ENCODE measurements around the gene CALML5.

DNA sequence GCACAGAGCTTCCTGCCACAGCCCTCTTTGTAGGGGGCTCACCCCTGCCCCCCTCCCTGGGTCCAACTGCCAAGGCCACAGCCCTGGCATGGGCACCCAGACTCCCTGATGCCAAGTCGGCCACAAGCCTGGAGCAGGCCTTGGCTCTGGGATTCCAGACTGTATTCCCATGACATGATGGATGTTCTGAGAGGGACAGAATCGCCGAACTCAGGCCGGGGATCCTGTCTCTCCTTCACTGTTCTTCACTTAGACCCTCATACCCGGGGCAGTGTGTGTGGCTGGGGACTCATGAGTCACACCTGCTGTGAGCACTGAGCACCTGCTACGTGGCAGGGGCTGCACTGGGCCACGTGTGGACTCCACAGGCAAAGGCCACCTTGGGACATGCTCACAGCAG lies 7.9 kb downstream of the CALML5 start:
- no peak for TF ChIP-seq ZNF404 (tag by site-specific recombination; IDR thresholded peaks at IDR 0.05)
- TF ChIP-seq, protein P1, sequence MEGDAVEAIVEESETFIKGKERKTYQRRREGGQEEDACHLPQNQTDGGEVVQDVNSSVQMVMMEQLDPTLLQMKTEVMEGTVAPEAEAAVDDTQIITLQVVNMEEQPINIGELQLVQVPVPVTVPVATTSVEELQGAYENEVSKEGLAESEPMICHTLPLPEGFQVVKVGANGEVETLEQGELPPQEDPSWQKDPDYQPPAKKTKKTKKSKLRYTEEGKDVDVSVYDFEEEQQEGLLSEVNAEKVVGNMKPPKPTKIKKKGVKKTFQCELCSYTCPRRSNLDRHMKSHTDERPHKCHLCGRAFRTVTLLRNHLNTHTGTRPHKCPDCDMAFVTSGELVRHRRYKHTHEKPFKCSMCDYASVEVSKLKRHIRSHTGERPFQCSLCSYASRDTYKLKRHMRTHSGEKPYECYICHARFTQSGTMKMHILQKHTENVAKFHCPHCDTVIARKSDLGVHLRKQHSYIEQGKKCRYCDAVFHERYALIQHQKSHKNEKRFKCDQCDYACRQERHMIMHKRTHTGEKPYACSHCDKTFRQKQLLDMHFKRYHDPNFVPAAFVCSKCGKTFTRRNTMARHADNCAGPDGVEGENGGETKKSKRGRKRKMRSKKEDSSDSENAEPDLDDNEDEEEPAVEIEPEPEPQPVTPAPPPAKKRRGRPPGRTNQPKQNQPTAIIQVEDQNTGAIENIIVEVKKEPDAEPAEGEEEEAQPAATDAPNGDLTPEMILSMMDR (tag by site-specific recombination; IDR thresholded peaks at IDR 0.05): no peak
